IMR-90 (cell line): ENCODE results near the gene RIMBP2. TPM values are rescaled to one million over a fixed set of nuclear protein-coding genes. Genes with fewer than 3 reads are reported as not detected.

ENCODE experiments used
- ATAC-seq: fragments of 200-7000 bp; cut with Tn5 transposase; 2 replicates; pipeline ENCODE4 v1.9.1; 2020; ENCODE audit warnings: low read depth, mild to moderate bottlenecking, moderate library complexity
- BruUV-seq: library from RNA; stranded (reverse); fragments of 400-500 nt; replicated peaks from 2 replicates; lab custom pipeline; 2021; lab: Mats Ljungman, UMichigan
- CTCF ChIA-PET: fragments of 300-600 bp; formaldehyde crosslinking; extraction: SDS; loops from one replicate; lab custom pipeline; 2021; ENCODE audit warnings: antibody characterized with exemption; lab: Yijun Ruan, JAX
- POLR2A ChIA-PET: fragments of 300-600 bp; sonication (Branson Sonifier 250); formaldehyde crosslinking; loops from one replicate; lab custom pipeline; 2022; ENCODE audit warnings: antibody characterized with exemption; ENCODE audit not compliant: unreplicated experiment; lab: Charles Lee
- DNase-seq: peaks from one replicate; pipeline ENCODE4 v3.0.0; 2013
- H2AFZ ChIP-seq: replicated peaks from 2 replicates; pipeline ENCODE3; 2013; ENCODE audit warnings: low read length, mild to moderate bottlenecking; ENCODE audit not compliant: poor library complexity
- H2AK5ac ChIP-seq: 2 replicates; pipeline ENCODE4 v1.6.1; 2013; ENCODE audit warnings: low read depth, low read length, inconsistent platforms
- H2AK9ac ChIP-seq: replicated peaks from 2 replicates; pipeline ENCODE3; 2013; ENCODE audit warnings: mild to moderate bottlenecking, low read depth, low read length, moderate library complexity; ENCODE audit not compliant: poor library complexity
- H2BK120ac ChIP-seq: 2 replicates; pipeline ENCODE4 v1.6.1; 2013; ENCODE audit warnings: low read depth, low read length, inconsistent platforms
- H2BK15ac ChIP-seq: 3 replicates; pipeline ENCODE4 v1.6.1; 2013; ENCODE audit warnings: low read depth, low read length, inconsistent platforms
- H2BK20ac ChIP-seq: 2 replicates; pipeline ENCODE4 v1.6.1; 2013; ENCODE audit warnings: low read depth, mild to moderate bottlenecking, inconsistent platforms, low read length, moderate library complexity
- H2BK5ac ChIP-seq: 2 replicates; pipeline ENCODE4 v1.6.1; 2013; ENCODE audit warnings: mild to moderate bottlenecking, low read depth, low read length, inconsistent platforms; ENCODE audit not compliant: poor library complexity, severe bottlenecking
- H3K14ac ChIP-seq: replicated peaks from 2 replicates; pipeline ENCODE4 v1.6.1; 2013; ENCODE audit warnings: low read depth, low read length, inconsistent platforms
- H3K18ac ChIP-seq: 2 replicates; pipeline ENCODE4 v1.6.1; 2013; ENCODE audit warnings: low read depth, low read length, control low read depth
- H3K23ac ChIP-seq: 2 replicates; pipeline ENCODE4 v1.6.1; 2013; ENCODE audit warnings: low read depth, low read length, inconsistent platforms
- H3K27ac ChIP-seq: 2 replicates; pipeline ENCODE4 v1.5.1; 2013; ENCODE audit warnings: mild to moderate bottlenecking, control low read depth, low read length; ENCODE audit not compliant: insufficient read depth
- H3K27me3 ChIP-seq: 2 replicates; pipeline ENCODE4 v1.6.1; 2013; ENCODE audit warnings: low read length; ENCODE audit not compliant: control insufficient read depth, insufficient read depth
- H3K36me3 ChIP-seq: 2 replicates; pipeline ENCODE4 v1.6.1; 2013; ENCODE audit warnings: low read length, mixed read lengths; ENCODE audit not compliant: control insufficient read depth, insufficient read depth
- H3K4ac ChIP-seq: 2 replicates; pipeline ENCODE4 v1.6.1; 2013; ENCODE audit warnings: low read depth, low read length, inconsistent platforms
- H3K4me1 ChIP-seq: 2 replicates; pipeline ENCODE4 v1.6.1; 2013; ENCODE audit warnings: low read length, mixed read lengths; ENCODE audit not compliant: control insufficient read depth, insufficient read depth
- H3K4me2 ChIP-seq: 2 replicates; pipeline ENCODE4 v1.6.1; 2013; ENCODE audit warnings: low read depth, mild to moderate bottlenecking, control low read depth, low read length, moderate library complexity
- H3K4me3 ChIP-seq: 2 replicates; pipeline ENCODE4 v1.5.1; 2013; ENCODE audit warnings: low read depth, mild to moderate bottlenecking, control low read depth, low read length, moderate library complexity; ENCODE audit not compliant: insufficient read depth
- H3K56ac ChIP-seq: 2 replicates; pipeline ENCODE4 v1.6.1; 2013; ENCODE audit warnings: low read length, inconsistent platforms; ENCODE audit not compliant: insufficient read depth; ENCODE audit errors: extremely low read depth
- H3K79me1 ChIP-seq, 2 experiments: 2 replicates each; pipeline ENCODE4 v1.6.1; 2013; ENCODE audit warnings: low read length in 2 of 2, inconsistent platforms in 1 of 2, low read depth in 1 of 2
- H3K9ac ChIP-seq: 2 replicates; pipeline ENCODE4 v1.6.1; 2013; ENCODE audit warnings: low read depth, low read length, control low read depth
- H3K9me1 ChIP-seq: 2 replicates; pipeline ENCODE4 v1.6.1; 2013; ENCODE audit warnings: low read length, inconsistent platforms; ENCODE audit not compliant: insufficient read depth
- H3K9me3 ChIP-seq: 2 replicates; pipeline ENCODE4 v1.6.1; 2013; ENCODE audit warnings: low read length; ENCODE audit not compliant: control insufficient read depth, insufficient read depth
- H4K20me1 ChIP-seq: 2 replicates; pipeline ENCODE4 v1.6.1; 2013; ENCODE audit warnings: low read length, inconsistent platforms; ENCODE audit not compliant: insufficient read depth
- H4K5ac ChIP-seq: 2 replicates; pipeline ENCODE4 v1.6.1; 2013; ENCODE audit warnings: mild to moderate bottlenecking, low read depth, low read length, control low read depth
- H4K8ac ChIP-seq, 2 experiments: 2 replicates each; pipeline ENCODE4 v1.6.1; 2013; ENCODE audit warnings: low read depth in 2 of 2, low read length in 2 of 2, control low read depth in 1 of 2, inconsistent platforms in 1 of 2
- H4K91ac ChIP-seq: 2 replicates; pipeline ENCODE4 v1.6.1; 2013; ENCODE audit warnings: low read depth, low read length, inconsistent platforms; ENCODE audit not compliant: insufficient read depth
- CHD1 ChIP-seq: IDR thresholded peaks from 2 replicates; pipeline ENCODE4 v1.6.1; 2012; ENCODE audit warnings: low read depth, low read length, improper control_type of control experiment
- CTCF ChIP-seq: conservative IDR thresholded peaks from 2 replicates; pipeline ENCODE4 v1.5.1; 2012; ENCODE audit warnings: mild to moderate bottlenecking, low read depth, low read length, improper control_type of control experiment
- ELK1 ChIP-seq: fragments of 150-350 bp; IDR thresholded peaks from 2 replicates; pipeline ENCODE4 v1.6.1; 2016; ENCODE audit warnings: low read depth, mild to moderate bottlenecking, low read length, moderate library complexity, borderline replicate concordance
- FOS ChIP-seq: fragments of 150-350 bp; IDR thresholded peaks from 2 replicates; pipeline ENCODE4 v1.6.1; 2016; ENCODE audit warnings: low read depth, low read length
- MAZ ChIP-seq: IDR thresholded peaks from 2 replicates; pipeline ENCODE4 v1.6.1; 2012; ENCODE audit warnings: low read depth, mild to moderate bottlenecking, low read length, improper control_type of control experiment, moderate library complexity, borderline replicate concordance
- MXI1 ChIP-seq: IDR thresholded peaks from 2 replicates; pipeline ENCODE4 v1.6.1; 2012; ENCODE audit warnings: low read depth, mild to moderate bottlenecking, low read length, moderate library complexity, borderline replicate concordance
- POLR2A ChIP-seq: IDR thresholded peaks from 2 replicates; pipeline ENCODE4 v1.6.1; 2012; ENCODE audit warnings: mild to moderate bottlenecking, low read depth, low read length
- RAD21 ChIP-seq: IDR thresholded peaks from 2 replicates; pipeline ENCODE4 v1.6.1; 2012; ENCODE audit warnings: low read length, improper control_type of control experiment
- SMC3 ChIP-seq: fragments of 150-350 bp; IDR thresholded peaks from 2 replicates; pipeline ENCODE4 v1.6.1; 2016; ENCODE audit warnings: low read depth, mild to moderate bottlenecking, antibody characterized with exemption, low read length, moderate library complexity
- USF2 ChIP-seq: fragments of 150-350 bp; IDR thresholded peaks from 2 replicates; pipeline ENCODE4 v1.6.1; 2017; ENCODE audit warnings: mild to moderate bottlenecking, antibody characterized with exemption, low read length, low read depth
- WGBS, 2 experiments: methylation state at CpG; one replicate each; pipeline versions ENCODE4 v1.1.5 to v1.1.7; 2013; ENCODE audit warnings: missing lambda C conversion rate in 2 of 2; ENCODE audit not compliant: insufficient read length in 1 of 2; ENCODE audit errors: extremely low coverage in 2 of 2; 5-methylcytosine and 5-hydroxymethylcytosine counted together
- dilution Hi-C: fragments of 300-500 bp; cut with HindIII; formaldehyde crosslinking; loops from one replicate; pipeline ENCODE4 v1.14.3; 2018; ENCODE audit warnings: low sequenced_read_pairs; ENCODE audit not compliant: unreplicated experiment
- in situ Hi-C: fragments of 300-500 bp; cut with MboI; formaldehyde crosslinking; loops from 3 replicates; pipeline ENCODE4 v1.14.3; 2019; ENCODE audit warnings: low sequenced_read_pairs, inconsistent platforms, mixed read lengths
- intact Hi-C: fragments of 100-400 bp; cut with micrococcal nuclease; formaldehyde crosslinking; loops from 2 replicates; pipeline ENCODE4 v1.10.0; 2022
- polyA plus RNA-seq, 3 experiments: library from polyadenylated mRNA; depleted of rRNA; stranded (reverse); fragments of >200 nt; gene quantifications; 2 replicates each; pipeline ENCODE4 v1.2.3, GENCODE V29; 2012; ENCODE audit warnings: low replicate concordance in 1 of 3
- total RNA-seq: library from RNA; depleted of rRNA; stranded (reverse); fragments of >200 nt; gene quantifications from 2 replicates; pipeline ENCODE4 v1.2.3, GENCODE V29; 2012

The RIMBP2 gene
- total and polyA plus RNA-seq, 2 of the 4 experiments (the other 2 are of a cell fraction): not detected

DNA sequence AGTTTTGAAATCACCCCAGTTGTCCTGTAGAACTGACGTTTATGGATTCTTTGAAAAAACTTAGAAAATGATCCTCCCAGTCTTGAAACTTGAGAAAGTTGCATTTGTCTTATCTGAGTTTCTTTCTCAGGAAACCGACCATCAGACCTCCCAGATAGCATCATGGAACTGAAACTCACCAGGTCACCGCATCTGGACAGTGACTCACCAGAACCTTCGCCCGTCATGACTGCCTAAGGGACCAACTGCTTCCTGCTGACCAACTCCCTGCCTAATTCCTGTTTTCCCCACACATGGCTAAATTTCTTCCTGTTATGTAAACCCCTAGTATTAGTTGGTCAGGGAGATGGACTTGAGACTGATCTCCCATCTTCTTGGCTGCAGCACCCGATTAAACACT lies 175.7 kb downstream of the RIMBP2 start:
- Histone ChIP-seq H2BK5ac (no peak overlapping the region), H4K20me1 (no peaks in the 10 kb centered on the region), H4K8ac (no peak overlapping the region), H3K27me3 (no peaks in the 10 kb centered on the region), H4K5ac (no peak overlapping the region), H3K14ac (no peak overlapping the region), H2AK5ac (no peak overlapping the region), H3K4ac (no peak overlapping the region), H3K56ac (no peak overlapping the region), H3K9me1 (no peaks in the 10 kb centered on the region), H2AFZ (no peak overlapping the region), H3K36me3 (no peaks in the 10 kb centered on the region), H3K4me2 (no peak overlapping the region), H3K23ac (no peak overlapping the region), H3K18ac (no peak overlapping the region), H3K79me1 (no peaks in the 10 kb centered on the region), H2AK9ac (no peak overlapping the region), H2BK20ac (no peak overlapping the region), H2BK15ac (no peak overlapping the region), H3K9me3 (peaks cover 30% of the 10 kb centered on the region), H3K4me1 (no peaks in the 10 kb centered on the region), H3K4me3 (no peak overlapping the region), H3K9ac (no peak overlapping the region), H3K27ac (no peak overlapping the region), H4K91ac (no peak overlapping the region), H2BK120ac (no peak overlapping the region)
- WGBS, 2 experiments: 100% methylated on average over 1 of the region's 6 CpGs; no CpG with 5 or more reads in 1 of the 2 experiments
- intact Hi-C loops (no loop called here), in situ Hi-C loops (no loop called here), dilution Hi-C loops (no loop called here)
- ATAC-seq (no peak), DNase-seq (no peak)
- ChIA-PET POLR2A (no interaction called here), CTCF (no interaction called here)
- TF ChIP-seq POLR2A: no peak
- no peak for TF ChIP-seq RAD21
- no peak for TF ChIP-seq FOS
- no peak for TF ChIP-seq USF2
- no peak for TF ChIP-seq CTCF
- TF ChIP-seq CHD1: no peak
- no peak for TF ChIP-seq SMC3
- TF ChIP-seq MXI1: no peak
- TF ChIP-seq ELK1: no peak
- TF ChIP-seq MAZ: no peak
- BruUV-seq: no TSS peak
